NCI-H82 treated with DMSO at 0.1 percent for 48 hours (cell line): ENCODE results near the gene ODF4.
"Not testable (repeated sequence)": the region's sequence is repeated elsewhere in the genome, so short reads cannot be mapped to it uniquely, and the experiment has no call there.

Experiments used
- DNase-seq: peaks from one replicate; lab custom pipeline; 2025; ENCODE audit not compliant: unreplicated experiment; lab: John Stamatoyannopoulos, UW

Gene ODF4

DNA sequence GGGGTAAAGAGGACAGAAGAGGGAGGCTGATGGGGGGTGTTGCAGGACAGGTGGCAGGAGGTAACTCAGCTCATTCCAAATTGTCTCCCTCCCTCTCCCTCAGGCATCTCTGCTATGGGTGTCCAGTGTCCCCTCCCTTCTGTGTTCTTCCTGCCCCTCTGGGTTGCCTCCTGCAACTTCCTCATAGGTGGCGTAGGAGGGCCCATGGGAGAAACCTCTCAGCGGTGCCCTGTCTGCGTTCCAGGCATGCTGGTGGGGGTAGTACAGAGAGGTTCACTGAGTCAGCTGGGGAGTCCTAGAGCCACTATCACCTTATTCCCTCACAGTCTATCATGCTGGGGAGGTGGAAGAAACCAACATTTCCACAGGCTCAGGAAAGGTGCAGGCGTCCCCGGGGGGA is 14.7 kb upstream of the ODF4 start:
- no peak for DNase-seq

DNA sequence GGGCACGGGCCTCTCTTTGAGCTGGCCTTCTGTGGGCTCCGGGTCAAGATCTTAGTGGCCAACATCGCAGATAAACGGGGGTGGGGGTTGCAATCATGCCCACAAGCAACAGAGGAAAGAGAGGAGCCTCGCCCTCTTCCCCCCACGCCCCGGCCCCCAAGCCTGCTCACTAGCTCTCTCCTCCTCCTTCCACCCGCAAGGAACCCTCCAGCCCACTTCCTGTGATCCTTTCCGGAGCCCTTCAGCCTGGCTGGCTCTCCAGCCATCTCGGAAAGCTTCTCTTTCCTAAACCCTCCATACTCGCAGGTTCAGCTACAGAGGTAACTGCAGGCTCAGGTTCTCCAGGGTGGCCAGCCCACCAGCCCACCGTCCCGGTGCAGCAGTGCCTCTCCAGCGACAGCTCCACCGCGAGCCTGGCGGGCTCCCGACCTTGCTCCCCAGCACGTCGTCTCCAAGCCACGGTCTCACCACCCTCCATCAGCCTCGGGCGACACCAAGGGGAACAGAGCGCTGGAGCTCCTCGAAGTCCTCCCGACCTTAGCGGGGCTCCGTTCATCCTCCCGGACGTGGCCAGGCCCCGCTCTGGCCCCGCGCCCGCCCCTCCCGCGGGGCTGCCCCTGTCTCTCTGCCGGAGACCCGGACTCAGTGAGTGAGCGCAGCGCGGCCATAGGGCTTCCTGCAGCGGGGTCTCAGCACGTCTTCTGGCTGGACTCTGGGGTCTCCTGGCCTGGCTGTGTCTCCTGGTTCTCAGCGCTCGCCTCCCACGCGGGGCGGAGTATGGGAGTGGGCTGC is 12.9 kb upstream of the ODF4 start:
- no peak for DNase-seq

GRCh38 chr17:8327303-8327649 is 12.4 kb upstream of the ODF4 start:
- no peak for DNase-seq

DNA sequence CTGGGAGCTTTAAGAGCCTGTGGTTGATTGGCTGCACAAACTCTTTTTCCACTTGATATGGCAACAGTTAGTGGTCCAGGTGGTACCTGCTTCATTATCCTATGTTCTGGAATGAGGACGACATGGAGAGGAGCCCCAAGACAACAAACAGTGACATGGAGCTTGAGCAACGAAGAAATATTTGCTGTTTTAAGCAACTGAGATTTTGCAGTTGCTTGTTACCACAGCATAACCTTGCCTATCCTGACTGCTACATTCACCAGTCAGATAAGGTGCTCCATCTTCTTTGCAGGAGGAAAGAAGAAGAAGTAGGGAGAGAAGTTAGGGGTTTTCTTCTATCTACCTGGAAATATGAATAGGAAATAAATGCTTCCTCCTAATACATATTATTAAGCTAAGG is 7.5 kb upstream of the ODF4 start:
- DNase-seq, result no peak

DNA sequence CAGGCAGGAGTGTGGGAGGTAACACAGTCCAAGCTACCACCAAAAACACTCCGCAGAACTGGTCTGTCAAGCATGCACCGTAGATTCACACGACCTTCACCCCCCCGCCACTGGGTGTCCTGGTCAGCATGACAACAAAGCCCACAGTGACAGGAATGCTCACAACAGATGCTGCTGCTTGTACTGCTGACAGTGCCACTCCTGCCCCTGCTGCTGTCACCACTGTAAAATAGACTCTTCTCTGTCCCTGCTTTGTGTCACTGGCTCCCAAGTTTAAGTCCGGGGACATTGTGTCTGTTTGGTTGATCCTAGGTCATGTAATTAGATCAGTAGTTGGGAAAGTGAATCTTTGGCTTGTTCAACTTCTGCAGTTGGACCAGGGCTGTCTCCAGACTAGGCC is 7.0 kb upstream of the ODF4 start:
- DNase-seq, result no peak

GRCh38 chr17:8333281-8333680 is 6.4 kb upstream of the ODF4 start:
- DNase-seq, result no peak

GRCh38 chr17:8337802-8338752 is 1.6 kb upstream of the ODF4 start:
- peak; percentile 54 for DNase-seq

- DNase-seq, result no peak
Measured at GRCh38 chr17:8338753-8339140, 893 bp upstream of the ODF4 start.

- no peak for DNase-seq
Measured at GRCh38 chr17:8341456-8341855, 1.8 kb downstream of the ODF4 start.

GRCh38 chr17:8345052-8345690 is 5.5 kb downstream of the ODF4 start:
- no peak for DNase-seq

DNA sequence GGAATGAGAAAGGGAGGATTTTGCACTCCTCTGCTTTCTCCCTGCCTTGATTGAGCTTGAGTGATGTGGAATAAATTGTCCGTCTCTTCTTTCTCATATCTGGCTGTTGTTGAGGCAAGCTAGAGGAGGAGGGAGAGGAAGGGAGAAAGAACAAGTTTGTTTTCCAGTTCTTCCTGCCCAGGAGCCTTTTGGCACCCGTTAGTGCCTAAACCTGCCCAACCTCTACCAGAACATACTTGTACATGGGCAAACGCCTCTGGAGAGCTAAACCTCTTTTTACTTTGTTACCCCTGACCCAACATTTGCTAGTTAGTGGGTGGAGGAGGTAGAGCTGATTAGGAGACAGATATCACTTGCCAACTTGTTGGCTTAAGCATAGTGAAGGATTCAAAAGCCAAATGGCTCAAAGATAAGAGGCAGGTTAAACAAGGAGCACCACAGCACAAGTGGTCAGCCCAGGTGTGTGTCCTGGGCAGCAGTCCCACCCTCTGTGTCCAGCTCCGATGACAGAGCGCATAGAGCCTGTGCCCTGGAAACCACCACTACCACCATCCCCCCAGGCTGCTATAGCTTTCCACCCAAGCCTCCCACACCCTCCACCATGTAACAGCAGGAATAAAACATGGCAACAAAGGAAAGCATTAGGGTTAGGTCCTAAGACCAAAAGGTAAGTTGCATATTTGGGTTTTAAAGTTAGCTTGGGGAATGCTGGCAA is 6.5 kb downstream of the ODF4 start:
- no peak for DNase-seq

GRCh38 chr17:8347001-8347400 is 7.4 kb downstream of the ODF4 start:
- DNase-seq, result not testable (repeated sequence)

- no peak for DNase-seq
Measured at GRCh38 chr17:8350339-8350738, 10.7 kb downstream of the ODF4 start.

GRCh38 chr17:8353736-8354135 is 14.1 kb downstream of the ODF4 start:
- DNase-seq, result no peak

DNA sequence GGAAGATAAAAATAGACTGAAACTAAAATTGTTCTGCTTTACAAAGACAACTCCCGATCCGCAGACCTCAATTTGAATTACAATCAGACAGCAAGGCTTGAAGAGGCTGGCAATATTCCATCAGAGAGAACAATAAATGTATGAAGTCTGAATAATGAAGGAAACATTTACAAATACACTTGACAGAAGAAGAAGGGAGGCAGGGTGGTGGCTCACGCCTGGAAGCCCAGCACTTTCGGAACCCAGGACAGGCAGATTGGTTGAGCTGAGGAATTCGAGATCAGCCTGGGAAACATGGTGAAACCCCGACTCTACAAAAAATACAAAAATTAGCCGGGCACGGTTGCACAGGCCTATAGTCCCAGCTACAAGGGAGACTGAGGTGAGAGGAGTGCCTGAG is 14.6 kb downstream of the ODF4 start:
- DNase-seq, result no peak

DNA sequence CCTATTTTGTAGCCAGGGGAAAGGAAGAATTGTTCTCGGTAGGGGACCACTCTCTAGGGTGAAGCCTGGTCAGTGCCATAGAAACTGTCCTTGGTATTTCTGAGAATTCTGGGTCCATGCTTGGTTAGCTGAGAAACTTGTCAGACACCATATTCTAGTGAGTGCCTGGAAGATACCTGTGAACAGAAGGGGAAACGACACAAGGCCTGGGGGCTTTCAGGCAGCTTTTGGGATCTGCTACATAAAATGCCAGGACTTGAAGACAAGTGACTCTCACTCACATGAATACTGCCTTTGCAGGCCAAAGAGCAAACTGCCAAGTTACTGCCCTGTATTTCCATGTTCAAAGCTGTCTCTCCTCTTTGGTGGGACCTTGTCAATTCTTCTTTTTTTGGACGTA is 18.3 kb downstream of the ODF4 start:
- no peak for DNase-seq

GRCh38 chr17:8359769-8360168 is 20.1 kb downstream of the ODF4 start:
- peak; percentile 31 for DNase-seq

DNA sequence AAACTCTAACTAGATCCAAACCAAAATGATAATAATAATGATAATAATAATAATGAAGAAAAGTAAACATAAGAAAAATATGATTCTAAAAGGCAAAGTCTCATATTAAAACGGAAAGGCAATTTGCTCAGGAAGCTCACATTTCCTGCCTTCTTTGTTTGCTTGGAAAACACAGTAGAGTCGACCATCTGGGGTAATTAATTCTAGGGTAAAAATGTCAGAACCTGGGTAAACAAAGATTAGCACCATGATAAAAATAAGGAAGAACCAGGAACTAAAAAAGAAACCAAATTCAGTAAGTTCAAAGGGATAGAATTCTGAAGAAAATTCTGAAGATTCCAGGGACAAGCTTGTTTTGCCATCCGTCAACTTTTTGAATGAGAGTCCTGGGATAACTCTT is 20.6 kb downstream of the ODF4 start:
- DNase-seq, result no peak

DNA sequence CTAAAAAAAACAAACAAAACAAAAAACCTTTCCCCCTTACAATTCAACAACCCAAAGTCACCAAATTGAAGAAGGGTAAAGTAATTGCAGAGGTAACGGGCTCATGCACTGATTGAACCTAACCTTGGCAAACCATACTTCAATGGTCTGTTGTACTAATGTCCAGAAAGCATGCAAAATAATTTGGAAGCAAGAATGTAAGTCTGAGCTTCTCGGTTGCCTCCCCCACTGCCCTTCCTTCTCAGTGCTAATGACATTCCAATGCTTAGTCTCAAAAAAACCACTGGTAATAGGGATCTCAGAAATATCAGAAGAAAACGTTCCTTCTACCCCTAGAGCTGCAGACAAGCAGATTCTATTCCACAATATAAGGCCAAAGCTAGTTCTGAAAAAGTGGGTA is 21.1 kb downstream of the ODF4 start:
- no peak for DNase-seq

DNA sequence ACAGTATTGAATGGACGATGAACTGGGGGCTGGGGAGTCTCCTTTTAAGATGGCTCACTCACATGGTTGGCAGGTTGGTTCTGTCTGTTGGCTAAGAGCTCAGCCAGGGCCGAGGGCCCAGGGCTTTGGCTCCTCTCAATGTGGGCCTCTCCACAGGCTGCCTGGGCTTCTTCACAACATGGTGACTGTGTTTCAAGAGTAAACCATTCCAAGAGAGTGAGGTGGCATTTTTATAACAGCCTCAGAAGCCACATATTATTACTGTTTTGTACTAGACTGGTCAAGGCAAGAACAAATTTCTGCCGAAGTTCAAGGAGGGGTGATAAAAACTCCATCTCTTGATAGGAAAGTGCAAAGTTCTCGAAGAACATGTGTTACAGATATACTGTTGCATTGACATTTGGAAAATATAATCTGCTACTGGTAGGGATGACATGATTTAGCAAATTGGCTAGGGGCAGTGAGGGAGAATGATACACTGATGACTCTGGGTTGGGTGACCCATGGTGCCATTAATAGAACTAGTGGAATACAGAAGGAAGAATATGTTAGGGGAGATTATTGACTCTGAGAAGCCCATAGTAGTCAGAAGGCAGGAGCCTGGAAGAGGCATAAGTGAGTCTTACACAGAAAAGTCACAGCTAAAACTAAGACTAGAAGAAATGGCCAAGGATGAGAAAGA is 23.2 kb downstream of the ODF4 start:
- no peak for DNase-seq

DNA sequence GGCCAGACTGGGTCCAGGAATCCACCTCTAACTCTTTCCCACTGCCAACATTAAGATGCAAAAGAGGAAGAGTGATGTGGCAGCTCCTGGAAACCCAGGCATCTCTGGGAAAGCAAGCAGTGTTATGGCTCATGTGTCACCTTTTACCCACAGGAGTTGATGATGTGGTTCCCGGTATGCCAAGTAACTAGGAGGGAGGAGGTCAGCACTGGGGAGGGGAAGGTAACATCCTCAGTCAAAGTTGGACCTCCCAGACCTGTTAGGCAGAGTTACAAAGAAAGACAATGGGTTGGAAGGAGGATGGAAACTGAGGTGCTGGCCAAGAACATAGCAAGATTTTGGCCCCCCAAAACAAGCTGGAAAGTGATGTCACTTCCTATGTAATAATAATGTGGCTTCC is 25.5 kb downstream of the ODF4 start:
- DNase-seq, result no peak
